Measurements from ENCODE around the gene CD79A. TPM values are rescaled to one million over a fixed set of nuclear protein-coding genes. Genes with fewer than 3 reads are reported as not detected.

The CD79A gene
- total RNA-seq, 1 donor from 2014 or later: not detected

GRCh38 chr19:41868989-41869300 lies 8.1 kb upstream of the CD79A start:
- no peak for DNase-seq (ENCODE audit: extremely low spot score, unreplicated experiment)
- Mint-ChIP-seq H3K36me3 (ENCODE audit: unreplicated experiment) (peaks cover 36% of the 10 kb centered on the region), H3K4me1 (ENCODE audit: unreplicated experiment) (peaks cover 5% of the 10 kb centered on the region), H3K27me3 (ENCODE audit: unreplicated experiment) (no peaks in the 10 kb centered on the region), H3K4me3 (ENCODE audit: unreplicated experiment) (no peak overlapping the region), H3K9me3 (ENCODE audit: unreplicated experiment) (no peaks in the 10 kb centered on the region), H3K27ac (ENCODE audit: unreplicated experiment) (no peak overlapping the region)
- no peak for TF ChIP-seq CTCF (IDR thresholded peaks at IDR 0.05)

GRCh38 chr19:41869374-41869955 lies 7.6 kb upstream of the CD79A start:
- H3K27me3 Mint-ChIP-seq (ENCODE audit: unreplicated experiment): no peaks in the 10 kb centered on the region

GRCh38 chr19:41870401-41870873 lies 6.6 kb upstream of the CD79A start:
- peaks cover under 1% of the 10 kb centered on the region for H3K4me1 Mint-ChIP-seq (ENCODE audit: unreplicated experiment)
- TF ChIP-seq CTCF (IDR thresholded peaks at IDR 0.05): no peak
- peaks cover 26% of the 10 kb centered on the region for H3K36me3 Mint-ChIP-seq (ENCODE audit: unreplicated experiment)
- H3K27ac Mint-ChIP-seq (ENCODE audit: unreplicated experiment): no peak overlapping the region
- H3K4me3 Mint-ChIP-seq (ENCODE audit: unreplicated experiment): no peak overlapping the region
- H3K9me3 Mint-ChIP-seq (ENCODE audit: unreplicated experiment): no peaks in the 10 kb centered on the region
- no peak for DNase-seq (ENCODE audit: extremely low spot score, unreplicated experiment)
- no peaks in the 10 kb centered on the region for H3K27me3 Mint-ChIP-seq (ENCODE audit: unreplicated experiment)

More at GRCh38 chr19:41869374-41869955, 7.6 kb upstream of the CD79A start:
- no peak overlapping the region for H3K4me3 Mint-ChIP-seq (ENCODE audit: unreplicated experiment)
- no peak overlapping the region for H3K27ac Mint-ChIP-seq (ENCODE audit: unreplicated experiment)
- no peaks in the 10 kb centered on the region for H3K9me3 Mint-ChIP-seq (ENCODE audit: unreplicated experiment)
- no peak for TF ChIP-seq CTCF (IDR thresholded peaks at IDR 0.05)
- H3K36me3 Mint-ChIP-seq (ENCODE audit: unreplicated experiment): peaks cover 31% of the 10 kb centered on the region
- no peak for DNase-seq (ENCODE audit: extremely low spot score, unreplicated experiment)
- H3K4me1 Mint-ChIP-seq (ENCODE audit: unreplicated experiment): peaks cover 3% of the 10 kb centered on the region

- H3K9me3 Mint-ChIP-seq (ENCODE audit: unreplicated experiment): no peaks in the 10 kb centered on the region
- H3K27ac Mint-ChIP-seq (ENCODE audit: unreplicated experiment): peak overlapping the region; percentile 50
- no peak for TF ChIP-seq CTCF (IDR thresholded peaks at IDR 0.05)
- H3K36me3 Mint-ChIP-seq (ENCODE audit: unreplicated experiment): peaks cover 22% of the 10 kb centered on the region
- no peaks in the 10 kb centered on the region for H3K27me3 Mint-ChIP-seq (ENCODE audit: unreplicated experiment)
- DNase-seq (ENCODE audit: extremely low spot score, unreplicated experiment): no peak
- H3K4me1 Mint-ChIP-seq (ENCODE audit: unreplicated experiment): no peaks in the 10 kb centered on the region
- no peak overlapping the region for H3K4me3 Mint-ChIP-seq (ENCODE audit: unreplicated experiment)
Observed at GRCh38 chr19:41871573-41872383, 5.3 kb upstream of the CD79A start.

- DNase-seq (ENCODE audit: extremely low spot score, unreplicated experiment): no peak
- no peak overlapping the region for H3K4me3 Mint-ChIP-seq (ENCODE audit: unreplicated experiment)
- H3K4me1 Mint-ChIP-seq (ENCODE audit: unreplicated experiment): no peaks in the 10 kb centered on the region
- H3K27ac Mint-ChIP-seq (ENCODE audit: unreplicated experiment): no peak overlapping the region
- H3K9me3 Mint-ChIP-seq (ENCODE audit: unreplicated experiment): no peaks in the 10 kb centered on the region
- no peak for TF ChIP-seq CTCF (IDR thresholded peaks at IDR 0.05)
- H3K27me3 Mint-ChIP-seq (ENCODE audit: unreplicated experiment): no peaks in the 10 kb centered on the region
- peaks cover 22% of the 10 kb centered on the region for H3K36me3 Mint-ChIP-seq (ENCODE audit: unreplicated experiment)
Observed at GRCh38 chr19:41872384-41872774, 4.7 kb upstream of the CD79A start.

All from osteocyte (in vitro differentiated cells).